ENCODE measurements around the gene SKIC2.

Gene SKIC2

DNA sequence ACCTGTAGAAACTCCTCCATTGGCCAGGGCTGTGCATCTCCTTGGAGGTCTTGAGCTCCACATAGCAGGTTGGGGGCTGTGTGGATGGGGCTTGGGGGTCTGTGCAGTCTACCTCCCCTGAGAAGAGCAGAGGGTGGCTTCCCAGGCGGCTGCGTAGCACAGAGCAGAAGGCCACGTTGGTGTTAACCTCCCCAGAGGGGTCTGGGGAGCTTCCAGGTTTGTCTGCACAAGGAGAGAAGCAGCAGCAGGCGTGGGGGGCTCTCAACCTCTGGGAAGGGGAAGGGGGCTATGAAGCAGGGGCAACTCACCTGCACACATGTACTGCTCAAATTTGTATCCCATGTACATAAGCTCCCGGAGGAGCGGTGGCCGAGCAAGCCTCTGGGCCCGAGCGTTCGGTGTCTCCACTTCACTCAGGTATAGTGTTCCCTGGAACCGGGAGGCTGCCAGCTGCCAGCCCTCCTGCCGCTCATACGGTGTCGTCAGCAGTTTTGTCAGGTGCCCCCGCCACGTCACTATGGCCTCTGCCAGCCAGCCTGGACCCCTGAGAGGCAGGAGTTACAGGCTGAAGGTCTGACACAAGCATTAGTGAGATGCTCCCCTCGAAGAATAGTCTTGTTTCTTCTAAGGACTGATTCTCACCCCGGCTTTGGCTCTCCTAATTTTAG, 11.8 kb downstream of the SKIC2 start:
- Histone ChIP-seq H3K36me3 (replicated peaks; ENCODE audit: low read depth, low read length) (no peaks in the 10 kb centered on the region), H2AFZ (ENCODE audit: low read depth, low read length) (no peak overlapping the region), H3K79me2 (ENCODE audit: low read length) (peaks cover 11% of the 10 kb centered on the region), H3K4me3 (ENCODE audit: low read length) (peak overlapping the region; percentile 80), H3K27me3 (ENCODE audit: low read depth, low read length) (no peaks in the 10 kb centered on the region), H3K9ac (ENCODE audit: low read length) (peak overlapping the region; percentile 85), H3K4me2 (ENCODE audit: low read length) (peak overlapping the region; percentile 95), H3K27ac (ENCODE audit: low read length) (peak overlapping the region; percentile 63; the same call in 1 of the 2 replicates), H4K20me1 (ENCODE audit: insufficient read depth, low read length) (no peaks in the 10 kb centered on the region), H3K9me3 (ENCODE audit: insufficient read depth, low read length) (no peaks in the 10 kb centered on the region), H3K4me1 (ENCODE audit: low read length) (peaks cover 14% of the 10 kb centered on the region)
- no peak for TF ChIP-seq EZH2phosphoT487 (IDR thresholded peaks at IDR 0.05; ENCODE audit: low read depth)
- TF ChIP-seq, protein P1, sequence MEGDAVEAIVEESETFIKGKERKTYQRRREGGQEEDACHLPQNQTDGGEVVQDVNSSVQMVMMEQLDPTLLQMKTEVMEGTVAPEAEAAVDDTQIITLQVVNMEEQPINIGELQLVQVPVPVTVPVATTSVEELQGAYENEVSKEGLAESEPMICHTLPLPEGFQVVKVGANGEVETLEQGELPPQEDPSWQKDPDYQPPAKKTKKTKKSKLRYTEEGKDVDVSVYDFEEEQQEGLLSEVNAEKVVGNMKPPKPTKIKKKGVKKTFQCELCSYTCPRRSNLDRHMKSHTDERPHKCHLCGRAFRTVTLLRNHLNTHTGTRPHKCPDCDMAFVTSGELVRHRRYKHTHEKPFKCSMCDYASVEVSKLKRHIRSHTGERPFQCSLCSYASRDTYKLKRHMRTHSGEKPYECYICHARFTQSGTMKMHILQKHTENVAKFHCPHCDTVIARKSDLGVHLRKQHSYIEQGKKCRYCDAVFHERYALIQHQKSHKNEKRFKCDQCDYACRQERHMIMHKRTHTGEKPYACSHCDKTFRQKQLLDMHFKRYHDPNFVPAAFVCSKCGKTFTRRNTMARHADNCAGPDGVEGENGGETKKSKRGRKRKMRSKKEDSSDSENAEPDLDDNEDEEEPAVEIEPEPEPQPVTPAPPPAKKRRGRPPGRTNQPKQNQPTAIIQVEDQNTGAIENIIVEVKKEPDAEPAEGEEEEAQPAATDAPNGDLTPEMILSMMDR (IDR thresholded peaks at IDR 0.05; ENCODE audit: low read depth, low read length) = no peak

DNA sequence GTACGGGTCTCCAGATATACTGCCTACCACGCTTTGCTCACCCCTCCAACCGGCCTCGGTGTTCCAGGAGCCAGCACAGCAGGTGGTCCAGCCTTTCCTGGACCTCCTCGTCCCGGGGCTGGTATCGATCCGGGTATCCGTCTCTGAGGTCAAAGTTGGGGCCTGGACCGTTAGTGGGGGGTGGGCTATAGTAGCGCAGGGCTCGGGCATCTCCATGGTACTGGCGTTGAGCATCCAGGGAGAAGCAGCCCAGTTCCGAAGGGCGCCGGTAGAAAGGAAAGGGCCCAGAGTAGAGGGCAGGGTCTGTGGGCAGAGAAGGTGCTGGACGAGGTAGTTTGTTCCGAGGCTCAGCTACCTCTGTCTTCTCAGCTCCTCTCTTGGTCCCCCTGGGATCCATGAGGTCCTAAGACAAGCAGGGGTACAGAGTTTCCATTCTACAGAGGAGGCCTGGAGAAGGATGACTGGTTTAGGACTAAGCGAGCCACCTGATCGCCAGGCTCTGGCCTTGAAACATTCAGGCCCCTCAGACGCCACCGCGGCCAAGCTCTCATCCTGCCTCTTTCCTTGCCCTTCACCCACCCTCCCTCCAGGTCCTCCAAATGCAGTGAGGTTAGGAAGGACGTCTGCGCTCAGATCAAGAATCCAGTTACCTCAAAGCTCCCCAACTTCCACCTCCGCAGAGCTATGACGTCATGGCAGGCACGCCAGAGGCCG, 12.5 kb downstream of the SKIC2 start:
- Histone ChIP-seq H2AFZ (ENCODE audit: low read depth, low read length) (peak overlapping the region; percentile 51; the same call in 1 of the 2 replicates), H3K4me1 (ENCODE audit: low read length) (peaks cover 14% of the 10 kb centered on the region), H3K9me3 (ENCODE audit: insufficient read depth, low read length) (no peaks in the 10 kb centered on the region), H3K4me3 (ENCODE audit: low read length) (peak overlapping the region; percentile 80), H4K20me1 (ENCODE audit: insufficient read depth, low read length) (no peaks in the 10 kb centered on the region), H3K79me2 (ENCODE audit: low read length) (peaks cover 11% of the 10 kb centered on the region), H3K4me2 (ENCODE audit: low read length) (peak overlapping the region; percentile 95), H3K9ac (ENCODE audit: low read length) (peak overlapping the region; percentile 85), H3K27ac (ENCODE audit: low read length) (peak overlapping the region; percentile 63), H3K27me3 (ENCODE audit: low read depth, low read length) (no peaks in the 10 kb centered on the region), H3K36me3 (replicated peaks; ENCODE audit: low read depth, low read length) (no peaks in the 10 kb centered on the region)
- no peak for TF ChIP-seq EZH2phosphoT487 (IDR thresholded peaks at IDR 0.05; ENCODE audit: low read depth)
- TF ChIP-seq, protein P1 (IDR thresholded peaks at IDR 0.05; ENCODE audit: low read depth, low read length) = no peak

DNA sequence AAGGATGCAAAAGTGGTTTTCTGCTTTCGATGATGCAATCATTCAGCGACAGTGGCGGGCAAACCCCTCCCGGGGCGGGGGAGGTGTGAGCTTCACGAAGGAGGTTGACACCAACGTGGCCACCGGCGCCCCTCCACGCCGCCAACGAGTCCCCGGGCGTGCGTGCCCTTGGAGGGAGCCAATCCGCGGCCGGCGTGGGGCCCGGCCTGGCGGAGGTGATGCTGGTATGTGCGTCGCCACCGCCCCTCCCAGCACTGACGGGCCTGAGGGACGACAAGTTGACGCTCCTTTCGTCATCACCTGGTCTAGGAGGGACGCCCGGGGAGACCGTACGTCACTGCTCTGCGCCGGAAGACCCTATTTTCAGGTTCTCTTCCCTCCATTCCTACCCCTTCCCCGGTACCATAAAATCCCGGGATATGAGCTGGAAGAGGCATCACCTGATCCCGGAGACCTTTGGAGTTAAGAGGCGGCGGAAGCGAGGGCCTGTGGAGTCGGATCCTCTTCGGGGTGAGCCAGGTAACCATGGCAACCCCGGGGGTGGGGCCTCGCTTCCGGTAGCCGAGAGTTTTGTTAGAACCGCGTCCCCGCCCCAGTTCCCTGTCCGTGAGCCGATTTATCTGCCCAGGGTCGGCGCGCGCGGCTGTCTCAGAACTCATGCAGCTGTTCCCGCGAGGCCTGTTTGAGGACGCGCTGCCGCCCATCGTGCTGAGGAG, 13.2 kb downstream of the SKIC2 start, which contains the start of gene DXO:
Gene DXO, minus strand, starts transcription at position 146 of the 716 bp plus-strand sequence. CDS start 463 bp downstream, outside the sequence.
- TF ChIP-seq EZH2phosphoT487 (IDR thresholded peaks at IDR 0.05; ENCODE audit: low read depth) = no peak
- TF ChIP-seq, protein P1 (IDR thresholded peaks at IDR 0.05; ENCODE audit: low read depth, low read length) = no peak
- Histone ChIP-seq H3K9ac (ENCODE audit: low read length) (peak within 1 kb of the TSS; percentile 85), H3K4me3 (ENCODE audit: low read length) (peak within 1 kb of the TSS; percentile 80), H3K27ac (ENCODE audit: low read length) (peak within 1 kb of the TSS; percentile 63), H3K9me3 (ENCODE audit: insufficient read depth, low read length) (no peaks in the 10 kb centered on the region), H3K4me1 (ENCODE audit: low read length) (peaks cover 14% of the 10 kb centered on the region), H3K27me3 (ENCODE audit: low read depth, low read length) (no peaks in the 10 kb centered on the region), H3K36me3 (replicated peaks; ENCODE audit: low read depth, low read length) (no peaks in the 10 kb centered on the region), H3K4me2 (ENCODE audit: low read length) (peak within 1 kb of the TSS; percentile 95), H3K79me2 (ENCODE audit: low read length) (peaks cover 11% of the 10 kb centered on the region), H2AFZ (ENCODE audit: low read depth, low read length) (peak within 1 kb of the TSS; percentile 65), H4K20me1 (ENCODE audit: insufficient read depth, low read length) (no peaks in the 10 kb centered on the region)

Data from OCI-LY3 (cell line).